ENCODE results near the gene PDZD8.

Gene PDZD8

DNA sequence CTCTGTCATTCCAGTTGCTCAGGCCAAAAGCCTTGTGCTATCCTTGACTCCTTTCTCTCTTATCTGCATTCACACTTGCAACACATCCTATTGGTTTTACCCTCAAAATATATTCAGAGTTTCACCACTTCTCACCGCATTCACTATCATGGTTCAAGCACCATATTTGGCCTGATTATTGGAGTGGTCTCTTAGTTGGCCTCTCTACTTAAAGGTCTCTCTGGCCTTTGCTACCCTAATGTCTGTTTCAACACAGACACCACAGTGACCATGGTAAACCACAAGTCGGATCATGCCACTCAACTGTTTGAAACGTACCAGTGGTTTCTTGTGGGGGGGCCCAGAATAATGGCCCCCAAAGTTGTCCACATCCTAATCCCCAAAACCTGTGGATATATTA is 15.2 kb upstream of the PDZD8 start:
- no peak for DNase-seq

- DNase-seq: no peak
Observed at GRCh38 chr10:117386805-117387204, 11.6 kb upstream of the PDZD8 start.

DNA sequence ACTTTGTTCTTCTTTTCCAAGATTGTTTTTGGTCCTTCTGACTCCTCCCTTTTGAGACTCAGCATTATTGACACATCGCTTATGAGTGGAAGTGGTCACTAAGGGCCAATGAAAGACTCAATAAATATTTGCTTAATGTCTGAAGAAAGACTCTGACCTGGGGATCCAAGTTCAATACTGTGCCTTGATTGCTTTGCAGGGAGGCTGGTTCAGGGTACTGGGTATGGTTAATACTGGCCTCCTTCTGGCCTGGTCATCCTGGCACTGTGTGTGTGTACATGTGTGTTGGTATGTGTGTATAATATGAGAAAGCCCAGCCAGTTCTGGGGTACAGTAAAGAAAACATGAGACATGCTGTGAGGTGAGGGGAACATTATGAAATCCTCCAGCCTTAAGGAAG is 7.6 kb upstream of the PDZD8 start:
- no peak for DNase-seq

- DNase-seq: peak; percentile 20
Observed at GRCh38 chr10:117374506-117375359, 507 bp downstream of the PDZD8 start.

DNA sequence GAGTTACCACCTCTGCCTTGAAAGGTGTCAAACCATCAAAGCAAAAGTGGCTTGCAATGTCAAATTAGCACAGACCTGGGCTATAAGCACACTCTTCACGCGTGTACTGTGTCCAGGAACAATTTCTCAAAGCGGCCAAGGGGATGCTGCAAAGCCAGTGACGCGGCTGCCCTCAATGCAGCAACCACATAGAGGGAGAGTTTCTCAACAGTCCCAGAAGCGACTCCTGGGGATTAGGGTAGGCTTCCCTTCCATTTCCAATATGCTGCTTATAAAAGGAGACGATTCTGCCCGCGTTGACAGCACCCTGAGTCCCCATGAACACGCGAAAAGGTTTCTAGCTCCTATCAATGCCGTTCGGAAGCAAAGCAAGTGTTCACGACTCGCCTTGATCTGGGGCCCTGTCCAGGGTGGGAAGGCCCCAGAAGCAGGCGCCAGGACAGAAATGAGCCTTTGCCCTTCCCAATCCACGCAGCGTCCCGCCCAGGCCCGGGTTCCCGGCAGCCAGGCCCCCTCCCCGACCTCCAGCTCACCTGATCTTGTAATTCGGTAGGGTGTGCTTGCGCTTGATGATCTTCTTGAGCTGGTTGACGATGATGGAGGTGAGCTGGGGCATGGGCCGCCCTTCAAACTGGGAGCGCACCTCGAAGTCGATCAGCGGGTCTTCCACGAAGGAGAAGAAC is 1.3 kb downstream of the PDZD8 start:
- DNase-seq: peak; percentile 14

DNA sequence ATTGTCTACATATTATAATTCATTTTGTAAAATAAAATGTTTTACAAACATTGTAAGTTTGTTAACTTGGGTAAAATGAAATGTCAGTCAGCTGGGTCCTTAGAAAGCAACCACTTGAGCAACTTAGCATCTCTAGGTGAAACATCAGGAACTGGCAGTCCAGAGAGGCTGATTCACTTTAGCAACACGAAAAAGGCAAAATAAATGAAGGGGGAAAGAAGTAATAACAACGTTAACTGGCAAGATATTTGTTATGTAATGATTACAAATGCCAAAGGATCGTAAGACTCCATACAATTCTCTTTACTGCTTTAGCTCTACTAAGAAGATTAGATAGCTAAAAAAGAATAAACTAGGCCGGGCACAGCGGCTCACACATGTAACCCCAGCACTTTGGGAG is 5.0 kb downstream of the PDZD8 start:
- no peak for DNase-seq

DNA sequence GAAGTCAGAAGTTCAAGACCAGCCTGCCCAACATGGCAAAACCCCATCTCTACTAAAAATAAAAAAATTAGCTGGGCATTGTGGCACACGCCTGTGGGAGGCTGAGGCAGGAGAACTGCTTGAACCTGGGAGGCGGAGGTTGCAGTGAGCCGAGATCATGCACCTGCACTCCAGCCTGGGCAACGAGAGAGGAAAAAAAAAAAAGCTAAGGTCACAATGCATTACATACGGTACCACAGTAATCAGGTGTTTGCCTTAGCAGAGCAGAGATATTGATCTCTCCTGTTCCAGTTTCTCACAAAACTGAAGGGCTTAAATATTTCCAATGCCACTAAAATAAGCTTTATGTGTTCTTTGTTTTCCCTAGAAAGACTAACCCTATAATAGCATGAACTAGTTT is 7.5 kb downstream of the PDZD8 start:
- no peak for DNase-seq

- no peak for DNase-seq
Observed at GRCh38 chr10:117366741-117367140, 8.5 kb downstream of the PDZD8 start.

GRCh38 chr10:117365612-117366011 is 9.6 kb downstream of the PDZD8 start:
- DNase-seq: no peak

DNA sequence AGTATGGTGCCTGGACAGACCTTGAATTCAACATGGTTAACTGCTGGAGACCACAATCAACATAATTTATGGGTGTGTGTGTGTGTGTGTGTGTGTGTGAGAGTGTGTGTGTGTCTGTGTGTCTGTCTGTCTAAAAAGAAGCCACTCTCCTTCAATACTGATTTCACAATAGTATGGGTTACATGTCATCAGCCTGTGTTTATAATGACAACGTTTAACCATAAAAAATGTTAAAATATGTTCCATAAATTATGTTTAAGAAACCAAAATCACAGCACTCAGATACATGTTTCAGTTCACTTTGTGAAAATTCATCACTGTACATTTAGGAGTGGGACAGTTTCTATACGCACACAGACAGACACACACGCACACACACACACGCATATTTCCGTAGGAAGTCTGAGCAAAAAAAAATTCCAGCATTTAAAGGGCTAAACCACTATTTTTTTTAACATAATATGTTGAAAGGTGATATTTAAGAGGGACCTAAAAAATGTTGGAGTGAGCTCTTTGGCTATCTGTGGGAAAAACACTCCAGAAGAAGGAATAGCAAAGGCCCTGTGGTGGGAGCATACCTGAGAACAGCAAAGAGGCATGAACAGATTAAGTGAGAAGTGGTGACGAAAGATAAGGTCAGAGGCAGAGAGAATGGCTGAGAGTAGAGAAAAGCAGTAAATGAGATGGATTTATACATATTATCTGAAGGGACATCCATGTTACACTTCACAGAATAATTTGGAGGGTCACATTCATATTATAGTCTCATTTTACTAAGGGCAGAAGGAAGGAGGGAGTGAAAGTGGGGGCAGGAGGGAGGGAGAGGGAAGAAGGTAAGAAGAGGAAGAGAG is 10.9 kb downstream of the PDZD8 start:
- DNase-seq: no peak

GRCh38 chr10:117363028-117363427 is 12.2 kb downstream of the PDZD8 start:
- DNase-seq: no peak

GRCh38 chr10:117362313-117362712 is 12.9 kb downstream of the PDZD8 start:
- no peak for DNase-seq

- no peak for DNase-seq
Observed at GRCh38 chr10:117360994-117361667, 14.1 kb downstream of the PDZD8 start.

GRCh38 chr10:117360016-117360415 is 15.2 kb downstream of the PDZD8 start:
- no peak for DNase-seq

DNA sequence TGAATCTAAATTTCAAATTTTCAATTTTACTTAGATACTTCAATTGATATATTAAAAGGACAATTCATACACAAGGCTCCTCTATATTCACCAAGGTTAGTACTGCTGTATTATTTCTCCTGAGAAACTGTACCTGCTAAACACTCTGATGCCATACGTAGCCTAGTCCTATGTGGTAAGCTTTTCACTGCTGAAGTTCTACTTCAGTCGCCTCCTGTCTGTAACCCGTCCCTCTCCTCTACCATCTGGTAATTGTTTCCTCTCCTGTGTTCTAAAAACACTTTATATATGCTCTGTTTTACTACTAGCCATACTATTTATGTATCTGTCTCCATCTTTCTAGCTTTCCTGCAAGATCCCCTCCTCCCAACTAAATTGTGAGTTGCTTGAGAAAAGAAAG is 20.2 kb downstream of the PDZD8 start:
- DNase-seq: no peak

DNA sequence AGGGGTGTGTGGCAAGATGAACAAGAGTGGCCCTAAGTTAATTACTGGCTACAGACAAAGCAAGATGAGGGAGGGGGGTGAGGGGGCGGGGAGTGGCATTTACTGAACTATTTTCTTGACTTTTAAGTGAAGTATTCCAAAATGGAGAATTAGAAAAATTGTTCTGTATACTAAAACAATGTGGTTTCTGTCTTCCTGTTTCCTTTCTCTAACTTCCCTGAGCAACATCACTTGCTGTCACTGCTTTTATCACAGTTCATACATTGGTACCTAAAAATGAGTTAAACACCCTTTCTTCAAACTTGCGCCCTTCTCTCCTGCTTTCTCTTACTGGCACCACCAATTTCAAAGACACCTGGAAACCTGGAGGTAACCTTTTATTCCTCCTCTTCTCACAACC is 21.6 kb downstream of the PDZD8 start:
- no peak for DNase-seq

DNA sequence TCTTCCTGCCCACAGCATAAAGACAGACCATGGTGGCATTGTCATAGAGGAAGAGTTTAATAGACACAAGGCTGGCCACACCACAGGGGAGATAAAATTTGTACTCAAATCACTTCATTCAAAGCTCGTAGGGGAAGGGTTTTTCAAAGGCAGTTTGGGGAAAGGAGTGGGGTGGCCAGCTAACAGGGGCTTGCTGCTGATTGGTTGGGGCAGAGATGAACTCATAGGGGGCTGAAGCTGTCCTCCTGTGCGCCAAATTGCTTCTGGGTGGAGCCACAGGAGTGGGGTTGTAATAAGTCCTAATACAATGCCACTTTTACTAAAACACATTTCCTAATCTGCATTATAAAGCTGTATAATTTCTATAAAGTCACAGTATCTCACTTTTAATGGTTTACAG is 22.5 kb downstream of the PDZD8 start:
- no peak for DNase-seq

- DNase-seq: no peak
Observed at GRCh38 chr10:117351996-117352395, 23.2 kb downstream of the PDZD8 start.

GRCh38 chr10:117351558-117351957 is 23.7 kb downstream of the PDZD8 start:
- no peak for DNase-seq

GRCh38 chr10:117350909-117351308 is 24.3 kb downstream of the PDZD8 start:
- no peak for DNase-seq

DNA sequence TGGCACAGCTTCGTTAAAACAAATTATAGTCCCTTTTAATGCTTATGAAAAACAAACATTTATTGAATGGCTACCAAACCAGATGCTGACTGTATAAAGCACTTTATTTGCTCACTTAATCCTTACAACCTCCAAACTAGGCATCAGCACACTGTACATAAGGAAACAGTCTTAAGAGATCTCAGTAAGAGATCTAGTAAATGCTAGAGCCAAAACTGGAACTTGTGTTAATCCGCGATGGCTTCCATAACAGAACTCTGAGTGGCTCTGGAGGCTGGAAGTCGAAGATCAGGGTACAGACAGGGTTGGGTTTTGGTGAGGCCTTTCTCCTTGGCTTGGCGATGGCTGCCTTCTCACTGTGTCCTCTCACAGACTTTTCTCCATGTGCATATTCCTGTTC is 27.0 kb downstream of the PDZD8 start:
- DNase-seq: no peak

DNA sequence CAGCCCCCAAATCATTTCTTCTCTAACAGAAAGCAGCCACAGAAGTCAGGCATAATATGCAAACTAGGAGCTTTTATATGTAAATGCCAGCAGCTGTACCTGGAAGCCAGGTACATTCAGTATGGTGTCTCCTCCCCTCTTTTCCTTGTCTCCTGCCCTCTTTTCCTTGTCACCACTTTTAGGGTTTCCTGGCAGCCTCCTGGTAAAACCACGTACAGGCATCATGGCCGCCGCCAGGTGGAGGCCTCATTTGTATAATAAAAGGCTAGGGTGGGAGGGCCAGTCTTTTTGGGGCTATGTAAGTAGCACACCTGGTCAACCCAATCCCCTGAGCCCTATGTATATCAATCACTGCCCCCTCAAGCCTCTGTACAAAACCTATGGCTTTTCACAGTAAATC is 28.7 kb downstream of the PDZD8 start:
- DNase-seq: no peak

DNA sequence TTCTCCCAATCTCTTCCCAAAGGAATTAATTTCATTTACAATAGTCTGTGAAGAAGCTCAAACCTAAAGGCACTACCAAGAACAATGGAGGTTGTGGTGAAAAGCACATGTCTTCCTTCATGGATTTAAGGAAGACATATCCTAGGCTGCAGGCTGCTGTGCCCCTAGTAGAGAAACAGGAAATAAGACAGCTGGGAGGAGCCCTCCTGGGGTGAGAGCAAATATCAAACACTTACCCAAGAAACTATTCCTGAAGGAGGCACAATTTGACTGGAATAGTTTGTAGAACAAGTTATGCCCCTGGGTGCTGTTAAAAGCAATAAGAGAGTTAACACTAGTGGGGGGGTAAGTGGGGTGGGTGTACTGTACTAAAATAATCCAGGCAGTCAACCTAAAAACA is 30.1 kb downstream of the PDZD8 start:
- no peak for DNase-seq

All from T1000 (cell line).